ENCODE results near the gene SLC16A2. TPM values are rescaled to one million over a fixed set of nuclear protein-coding genes. Genes with fewer than 3 reads are reported as not detected.
"Not testable (repeated sequence)": the region's sequence is repeated elsewhere in the genome, so short reads cannot be mapped to it uniquely, and the experiment has no call there.

Gene SLC16A2
- total RNA-seq, 2 donors from 2014 or later, result 6.4 to 8.3 TPM

DNA sequence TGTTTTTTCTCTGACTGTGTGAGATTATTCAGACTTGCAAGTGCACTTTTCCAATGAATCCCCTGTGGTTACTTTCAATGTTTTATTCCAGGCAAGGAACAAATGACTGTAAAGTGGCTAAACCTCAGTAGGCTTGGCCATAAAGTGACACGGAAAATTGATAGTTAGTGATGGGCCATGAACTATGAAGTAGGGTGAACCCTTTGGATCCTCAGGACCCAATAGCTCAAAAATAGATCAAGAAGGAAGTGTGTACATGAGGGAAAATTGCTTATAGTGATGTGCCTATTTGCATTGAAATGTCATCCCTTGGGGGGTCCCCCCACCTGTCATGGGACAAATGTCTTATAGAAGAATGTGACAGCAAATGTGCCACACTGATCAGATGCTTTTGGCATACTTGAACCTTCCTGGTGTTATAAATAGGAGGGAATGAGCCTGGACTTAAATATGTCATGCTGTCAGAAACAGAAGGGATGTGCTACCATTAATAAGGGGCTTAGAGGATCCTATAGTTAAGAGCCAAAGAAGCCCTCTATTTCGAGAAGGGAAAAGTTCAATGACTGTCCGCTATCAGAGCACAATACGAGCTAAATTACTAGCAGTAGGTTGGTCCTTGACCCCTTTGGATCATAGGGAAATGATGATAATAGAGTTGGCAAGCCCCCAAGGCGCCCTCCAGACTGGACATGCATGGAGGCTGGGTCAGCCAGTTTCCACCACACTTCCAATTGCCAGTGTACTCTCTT, 30.3 kb downstream of the SLC16A2 start:
- H3K9me3 ChIP-seq, result no peaks in the 10 kb centered on the region
- no peak for DNase-seq (ENCODE audit: low spot score)
- no peaks in the 10 kb centered on the region for H3K4me1 ChIP-seq
- TF ChIP-seq, protein P1, sequence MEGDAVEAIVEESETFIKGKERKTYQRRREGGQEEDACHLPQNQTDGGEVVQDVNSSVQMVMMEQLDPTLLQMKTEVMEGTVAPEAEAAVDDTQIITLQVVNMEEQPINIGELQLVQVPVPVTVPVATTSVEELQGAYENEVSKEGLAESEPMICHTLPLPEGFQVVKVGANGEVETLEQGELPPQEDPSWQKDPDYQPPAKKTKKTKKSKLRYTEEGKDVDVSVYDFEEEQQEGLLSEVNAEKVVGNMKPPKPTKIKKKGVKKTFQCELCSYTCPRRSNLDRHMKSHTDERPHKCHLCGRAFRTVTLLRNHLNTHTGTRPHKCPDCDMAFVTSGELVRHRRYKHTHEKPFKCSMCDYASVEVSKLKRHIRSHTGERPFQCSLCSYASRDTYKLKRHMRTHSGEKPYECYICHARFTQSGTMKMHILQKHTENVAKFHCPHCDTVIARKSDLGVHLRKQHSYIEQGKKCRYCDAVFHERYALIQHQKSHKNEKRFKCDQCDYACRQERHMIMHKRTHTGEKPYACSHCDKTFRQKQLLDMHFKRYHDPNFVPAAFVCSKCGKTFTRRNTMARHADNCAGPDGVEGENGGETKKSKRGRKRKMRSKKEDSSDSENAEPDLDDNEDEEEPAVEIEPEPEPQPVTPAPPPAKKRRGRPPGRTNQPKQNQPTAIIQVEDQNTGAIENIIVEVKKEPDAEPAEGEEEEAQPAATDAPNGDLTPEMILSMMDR (IDR thresholded peaks at IDR 0.05), result no peak
- no peaks in the 10 kb centered on the region for H3K36me3 ChIP-seq
- H3K4me3 ChIP-seq, result no peak overlapping the region
- no peak overlapping the region for H3K27ac ChIP-seq
- peaks cover 0 to 7% of the 10 kb centered on the region in 2 donors for H3K27me3 ChIP-seq

DNA sequence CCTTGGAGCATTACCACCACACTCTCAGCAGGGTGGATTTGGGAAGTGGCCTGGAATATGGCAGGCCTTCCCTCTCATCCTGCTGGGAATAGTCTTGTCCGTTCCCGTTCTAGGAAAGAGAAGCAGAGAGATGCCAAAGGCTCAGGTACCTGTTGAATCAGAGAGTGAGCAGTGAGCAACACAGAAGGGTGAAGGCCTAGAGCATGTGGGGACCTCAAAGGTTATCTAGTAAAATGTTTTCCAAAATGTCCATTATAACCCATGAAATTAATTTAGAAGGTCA, 30.8 kb downstream of the SLC16A2 start:
- peaks cover 0 to 7% of the 10 kb centered on the region in 2 donors for H3K27me3 ChIP-seq
- no peaks in the 10 kb centered on the region for H3K36me3 ChIP-seq
- no peaks in the 10 kb centered on the region for H3K9me3 ChIP-seq
- no peak overlapping the region for H3K4me3 ChIP-seq
- no peaks in the 10 kb centered on the region for H3K4me1 ChIP-seq
- no peak overlapping the region for H3K27ac ChIP-seq
- TF ChIP-seq, protein P1 (IDR thresholded peaks at IDR 0.05), result no peak
- DNase-seq (ENCODE audit: low spot score), result no peak

DNA sequence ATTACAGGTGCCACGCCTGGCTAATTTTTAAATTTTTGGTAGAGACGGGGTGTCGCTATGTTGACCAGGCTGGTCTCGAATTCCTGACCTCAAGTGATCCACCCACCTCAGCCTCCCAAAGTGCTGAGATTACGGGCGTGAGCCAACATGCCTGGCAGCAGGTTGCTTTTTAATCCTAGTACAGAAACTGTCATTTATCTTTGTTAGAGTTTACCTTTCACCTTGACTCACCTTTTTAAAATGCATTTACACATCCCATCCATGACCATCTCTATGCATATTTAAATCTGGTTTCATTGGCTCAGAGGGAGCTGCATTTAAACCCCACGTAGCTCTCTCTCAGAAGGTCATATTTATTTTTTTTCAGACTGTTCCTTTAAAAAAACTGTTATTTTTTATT, 31.9 kb downstream of the SLC16A2 start:
- Histone ChIP-seq H3K4me1 (no peaks in the 10 kb centered on the region), H3K9me3 (no peaks in the 10 kb centered on the region), H3K4me3 (no peak overlapping the region), H3K27ac (no peak overlapping the region), H3K27me3 (peaks cover 0 to 7% of the 10 kb centered on the region in 2 donors), H3K36me3 (no peaks in the 10 kb centered on the region)
- TF ChIP-seq, protein P1 (IDR thresholded peaks at IDR 0.05), result no peak
- no peak for DNase-seq (ENCODE audit: low spot score)

DNA sequence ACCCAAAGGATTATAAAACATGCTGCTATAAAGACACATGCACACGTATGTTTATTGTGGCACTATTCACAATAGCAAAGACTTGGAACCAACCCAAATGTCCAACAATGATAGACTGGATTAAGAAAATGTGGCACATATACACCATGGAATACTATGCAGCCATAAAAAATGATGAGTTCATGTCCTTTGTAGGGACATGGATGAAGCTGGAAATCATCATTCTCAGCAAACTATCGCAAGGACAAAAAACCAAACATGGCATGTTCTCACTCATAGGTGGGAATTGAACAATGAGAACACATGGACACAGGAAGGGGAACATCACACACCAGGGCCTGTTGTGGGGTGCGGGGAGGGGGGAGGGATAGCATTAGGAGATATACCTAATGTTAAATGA, 32.9 kb downstream of the SLC16A2 start:
- H3K4me1 ChIP-seq; H3K36me3 ChIP-seq; DNase-seq (ENCODE audit: low spot score); H3K27ac ChIP-seq; H3K9me3 ChIP-seq; H3K27me3 ChIP-seq; H3K4me3 ChIP-seq: not testable (repeated sequence)

DNA sequence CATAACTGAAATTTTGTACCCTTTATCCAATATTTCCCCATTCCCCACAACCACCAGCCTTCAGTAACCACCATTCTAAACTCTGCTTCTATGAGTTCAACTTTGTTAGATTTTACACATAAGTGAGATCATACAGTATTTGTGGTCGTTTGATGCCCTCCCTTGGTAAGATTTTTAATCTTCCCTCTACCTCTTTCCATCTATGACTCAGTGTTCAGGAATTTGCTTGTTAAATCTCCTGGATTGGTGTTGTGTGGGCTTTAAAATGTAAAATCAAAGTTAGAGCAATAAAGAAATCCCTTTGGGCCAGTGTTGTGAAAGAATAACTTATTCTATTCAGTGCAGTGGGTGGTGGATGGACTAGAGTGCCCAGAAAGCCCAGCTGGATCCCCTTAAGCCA, 37.4 kb downstream of the SLC16A2 start:
- DNase-seq (ENCODE audit: low spot score), result no peak
- Histone ChIP-seq H3K9me3 (no peaks in the 10 kb centered on the region), H3K36me3 (no peaks in the 10 kb centered on the region), H3K4me1 (no peaks in the 10 kb centered on the region), H3K27me3 (peaks cover 0 to 7% of the 10 kb centered on the region in 2 donors), H3K27ac (no peak overlapping the region), H3K4me3 (no peak overlapping the region)
- TF ChIP-seq, protein P1 (IDR thresholded peaks at IDR 0.05), result no peak

DNA sequence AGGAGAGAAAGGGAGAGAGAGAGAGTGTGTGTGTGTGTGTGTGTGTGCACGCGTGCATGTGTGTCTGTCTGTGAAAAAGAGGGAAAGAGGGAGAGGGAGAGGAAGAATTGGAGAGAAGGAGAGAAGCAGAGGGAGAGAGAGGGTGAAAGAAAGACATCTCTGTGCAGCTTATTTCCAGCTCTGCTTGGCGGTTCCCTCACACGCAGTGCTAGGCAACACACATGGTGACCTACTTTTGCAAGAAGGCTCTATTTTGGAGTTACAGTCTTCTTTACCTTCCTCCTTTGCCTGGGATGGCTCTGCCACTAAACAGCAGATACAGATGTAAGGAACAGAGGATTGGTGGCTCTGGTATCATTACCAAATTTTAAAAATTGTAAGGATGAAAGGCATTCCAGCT, 40.1 kb downstream of the SLC16A2 start:
- no peaks in the 10 kb centered on the region for H3K9me3 ChIP-seq
- H3K36me3 ChIP-seq, result no peaks in the 10 kb centered on the region
- DNase-seq (ENCODE audit: low spot score), result no peak
- no peaks in the 10 kb centered on the region for H3K27me3 ChIP-seq
- no peaks in the 10 kb centered on the region for H3K4me1 ChIP-seq
- no peak overlapping the region for H3K4me3 ChIP-seq
- TF ChIP-seq, protein P1 (IDR thresholded peaks at IDR 0.05), result no peak
- no peak overlapping the region for H3K27ac ChIP-seq
